MG63 (cell line): ENCODE measurements around the gene PLPP4. TPM values are rescaled to one million over a fixed set of nuclear protein-coding genes. Genes with fewer than 3 reads are reported as not detected.

Experiments used
- DNase-seq: peaks from one replicate; pipeline ENCODE4 v3.0.0-alpha.2; 2020
- H3K27me3 ChIP-seq: fragments of 250-450 bp; sonication (Bioruptor Pico); 2 replicates; pipeline ENCODE4 v1.5.1; 2020; ENCODE audit warnings: mild to moderate bottlenecking, moderate library complexity
- H3K36me3 ChIP-seq: fragments of 250-450 bp; sonication (Bioruptor Pico); 2 replicates; pipeline ENCODE4 v1.5.1; 2020; ENCODE audit warnings: mild to moderate bottlenecking, moderate library complexity
- H3K4me3 ChIP-seq: fragments of 250-450 bp; sonication (Bioruptor Pico); 2 replicates; pipeline ENCODE4 v1.5.1; 2020; ENCODE audit warnings: mild to moderate bottlenecking, moderate library complexity
- H3K9me3 ChIP-seq: fragments of 250-450 bp; sonication (Bioruptor Pico); 2 replicates; pipeline ENCODE4 v1.5.1; 2020; ENCODE audit warnings: mild to moderate bottlenecking, moderate library complexity
- total RNA-seq: library from RNA; depleted of rRNA; stranded (reverse); fragments of >200 nt; shearing (Covaris generic); gene quantifications from 2 replicates; pipeline ENCODE4 v1.2.3, GENCODE V29; 2014; ENCODE audit warnings: low replicate concordance

PLPP4 gene
- total RNA-seq, 1 experiment from 2014 or later = 3.4 TPM

DNA sequence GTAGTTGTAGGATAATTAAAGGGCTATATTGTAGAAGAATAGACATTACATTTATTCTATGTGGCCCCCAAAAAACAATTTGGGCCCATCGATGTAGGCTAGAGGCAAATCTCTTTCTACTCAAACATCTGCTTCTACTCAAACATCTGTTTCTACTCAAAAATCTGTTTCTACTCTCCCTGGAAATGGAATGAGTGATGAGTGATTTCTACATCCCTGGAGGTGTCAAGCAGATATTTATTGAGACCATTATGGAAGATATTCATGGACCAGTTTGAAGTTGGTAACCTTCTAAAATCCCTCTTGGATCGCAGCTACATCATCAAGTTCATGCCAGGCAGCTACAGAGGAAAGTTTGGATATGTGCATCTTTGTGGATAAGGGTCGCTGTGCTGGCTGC lies 5.1 kb upstream of the PLPP4 start:
- Histone ChIP-seq H3K4me3 (no peak overlapping the region), H3K36me3 (no peaks in the 10 kb centered on the region), H3K27me3 (no peaks in the 10 kb centered on the region), H3K9me3 (no peaks in the 10 kb centered on the region)
- no peak for DNase-seq

GRCh38 chr10:120453319-120453718 lies 3.7 kb upstream of the PLPP4 start:
- Histone ChIP-seq H3K4me3 (no peak overlapping the region), H3K9me3 (no peaks in the 10 kb centered on the region), H3K36me3 (no peaks in the 10 kb centered on the region), H3K27me3 (peaks cover 3% of the 10 kb centered on the region)
- DNase-seq = no peak

DNA sequence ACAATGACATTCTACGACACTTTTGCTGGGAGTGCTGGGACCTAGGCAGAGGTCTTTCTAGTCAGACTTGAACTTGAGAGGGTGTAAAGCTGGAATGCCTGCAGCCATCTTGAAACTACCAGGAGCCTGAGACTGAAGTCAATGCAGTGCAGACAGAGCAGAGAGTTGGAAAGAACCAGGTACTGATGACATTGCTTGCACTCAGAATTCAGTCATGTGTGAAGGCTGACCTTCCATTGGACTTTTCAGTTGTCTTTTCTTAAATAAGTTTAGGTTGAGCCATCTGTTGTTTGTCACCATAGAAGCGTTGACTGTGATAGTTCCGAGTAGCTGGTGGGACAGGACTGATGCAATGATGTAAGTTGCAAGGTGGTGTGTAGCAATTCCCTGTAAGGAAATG lies 3.1 kb upstream of the PLPP4 start:
- Histone ChIP-seq H3K36me3 (no peaks in the 10 kb centered on the region), H3K4me3 (no peak overlapping the region), H3K9me3 (no peaks in the 10 kb centered on the region), H3K27me3 (peaks cover 3% of the 10 kb centered on the region)
- DNase-seq = no peak

- Histone ChIP-seq H3K27me3 (peaks cover 3% of the 10 kb centered on the region), H3K4me3 (no peak overlapping the region), H3K9me3 (no peaks in the 10 kb centered on the region), H3K36me3 (no peaks in the 10 kb centered on the region)
- no peak for DNase-seq
Measured at GRCh38 chr10:120455004-120455403, 2.0 kb upstream of the PLPP4 start.

DNA sequence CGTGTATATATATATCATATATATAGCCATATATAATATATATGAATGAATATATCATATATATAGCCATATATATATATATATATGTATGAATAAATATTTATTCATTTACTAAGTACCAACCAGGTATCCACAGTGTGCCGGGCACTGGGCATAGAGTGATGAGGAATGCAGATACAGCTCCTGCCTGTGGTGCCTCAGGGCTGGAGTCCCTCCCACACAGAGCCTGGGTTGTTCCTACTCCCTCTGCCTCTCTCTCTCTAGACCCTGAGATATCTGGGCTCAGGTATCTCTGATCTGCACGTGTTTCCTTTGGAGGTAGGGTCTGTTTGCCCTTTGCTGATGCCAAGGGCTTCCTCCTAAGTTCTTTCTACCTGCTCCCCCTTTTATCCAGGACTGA lies 1.4 kb upstream of the PLPP4 start:
- no peaks in the 10 kb centered on the region for H3K36me3 ChIP-seq

GRCh38 chr10:120456143-120456625 lies 843 bp upstream of the PLPP4 start:
- no peaks in the 10 kb centered on the region for H3K36me3 ChIP-seq
- H3K4me3 ChIP-seq = no peak overlapping the region
- no peaks in the 10 kb centered on the region for H3K9me3 ChIP-seq
- no peak for DNase-seq
- H3K27me3 ChIP-seq = peaks cover 3% of the 10 kb centered on the region

More for the DNA sequence above, 1.4 kb upstream of the PLPP4 start:
- H3K9me3 ChIP-seq = no peaks in the 10 kb centered on the region
- no peak for DNase-seq
- H3K27me3 ChIP-seq = peaks cover 3% of the 10 kb centered on the region
- H3K4me3 ChIP-seq = no peak overlapping the region

DNA sequence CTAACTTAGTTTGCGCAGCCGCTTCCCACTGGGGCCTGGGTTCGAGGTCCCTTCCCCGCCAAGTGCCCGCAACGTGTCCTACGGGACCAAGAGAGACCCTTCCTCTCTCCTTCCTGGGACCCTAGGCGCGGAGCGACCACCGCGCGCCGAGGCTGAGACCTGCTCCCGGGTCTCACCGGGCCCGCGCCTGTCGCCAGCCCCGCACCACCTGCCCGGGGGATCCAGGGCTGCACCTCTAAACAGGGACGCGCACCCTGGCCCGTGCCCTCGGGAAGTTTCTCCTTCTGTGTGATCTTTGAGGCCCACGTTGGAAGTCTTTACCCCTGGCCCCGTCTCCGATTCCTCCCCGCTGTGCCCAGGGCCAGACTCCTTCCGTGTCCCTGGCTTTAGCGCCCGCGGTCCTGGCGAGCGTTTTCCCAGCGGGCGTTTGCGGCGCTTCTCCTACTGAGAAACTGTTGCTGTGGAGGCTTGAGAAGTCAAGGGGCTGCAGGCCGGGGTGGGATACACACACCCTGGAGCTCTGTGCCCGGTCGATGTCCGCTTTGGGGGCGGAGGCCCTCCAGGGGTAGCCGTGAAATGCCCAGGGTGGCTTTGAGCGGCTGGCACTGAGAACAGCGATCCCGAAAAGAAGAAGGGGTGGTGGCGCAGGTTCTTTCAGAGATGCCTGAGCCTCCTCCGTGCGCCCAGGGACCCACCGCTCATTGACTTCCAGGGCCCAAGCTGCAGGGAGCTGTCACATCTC lies 575 bp downstream of the PLPP4 start:
- no peak for DNase-seq
- Histone ChIP-seq H3K27me3 (peaks cover 3% of the 10 kb centered on the region), H3K4me3 (peak overlapping the region; percentile 35), H3K36me3 (no peaks in the 10 kb centered on the region), H3K9me3 (no peaks in the 10 kb centered on the region)

GRCh38 chr10:120458432-120458831 lies 1.4 kb downstream of the PLPP4 start:
- DNase-seq = no peak
- Histone ChIP-seq H3K36me3 (no peaks in the 10 kb centered on the region), H3K27me3 (peaks cover 3% of the 10 kb centered on the region), H3K9me3 (no peaks in the 10 kb centered on the region), H3K4me3 (no peak overlapping the region)

DNA sequence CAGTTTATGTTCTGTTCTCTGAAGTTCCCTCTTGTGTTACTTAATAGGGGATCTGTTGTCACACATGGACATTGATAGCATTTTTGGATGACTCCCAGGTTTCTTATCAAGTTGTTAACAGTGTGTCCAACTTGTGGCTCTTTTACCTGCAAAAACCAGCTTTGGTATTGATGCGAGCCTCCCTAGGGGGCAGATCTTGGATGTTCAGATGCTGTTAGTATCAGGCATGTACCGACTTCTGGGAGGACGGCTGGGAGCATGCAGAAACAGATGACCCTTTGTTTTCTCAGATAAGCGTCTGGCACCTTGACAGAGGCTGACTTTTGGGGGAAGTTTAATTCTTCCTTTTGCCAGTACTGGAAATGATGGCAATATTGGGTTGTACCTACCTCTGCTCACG lies 2.2 kb downstream of the PLPP4 start:
- DNase-seq = no peak
- Histone ChIP-seq H3K9me3 (no peaks in the 10 kb centered on the region), H3K36me3 (no peaks in the 10 kb centered on the region), H3K27me3 (peaks cover 3% of the 10 kb centered on the region), H3K4me3 (no peak overlapping the region)

DNA sequence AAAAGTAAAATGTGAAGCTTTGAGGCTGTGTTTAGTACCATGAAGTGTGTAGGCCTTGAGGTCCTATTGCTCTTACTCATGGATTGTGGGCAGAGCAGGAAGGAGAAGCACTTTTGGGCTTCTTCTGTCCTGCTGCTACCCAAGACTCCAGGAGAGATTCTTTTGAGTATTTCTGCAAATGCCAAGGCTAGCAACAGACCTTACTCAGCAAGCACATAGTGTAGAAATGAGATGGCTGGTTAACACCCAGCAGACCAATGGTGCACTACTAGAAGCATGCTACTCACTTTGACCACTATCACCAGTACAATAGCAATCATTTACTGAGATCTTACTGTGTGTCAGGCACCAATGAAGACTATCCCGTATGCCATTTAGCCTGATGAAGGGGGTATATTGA lies 3.2 kb downstream of the PLPP4 start:
- DNase-seq = no peak
- no peaks in the 10 kb centered on the region for H3K9me3 ChIP-seq
- no peaks in the 10 kb centered on the region for H3K36me3 ChIP-seq
- H3K27me3 ChIP-seq = peaks cover 3% of the 10 kb centered on the region
- no peak overlapping the region for H3K4me3 ChIP-seq

- no peaks in the 10 kb centered on the region for H3K9me3 ChIP-seq
- H3K27me3 ChIP-seq = peaks cover 3% of the 10 kb centered on the region
- no peaks in the 10 kb centered on the region for H3K36me3 ChIP-seq
- DNase-seq = peak; percentile 69
- H3K4me3 ChIP-seq = no peak overlapping the region
Measured at GRCh38 chr10:120460776-120461175, 3.7 kb downstream of the PLPP4 start.

- Histone ChIP-seq H3K36me3 (no peaks in the 10 kb centered on the region), H3K27me3 (peaks cover 2% of the 10 kb centered on the region), H3K4me3 (no peak overlapping the region), H3K9me3 (no peaks in the 10 kb centered on the region)
- no peak for DNase-seq
Measured at GRCh38 chr10:120462018-120462682, 5.1 kb downstream of the PLPP4 start.

- Histone ChIP-seq H3K9me3 (no peaks in the 10 kb centered on the region), H3K27me3 (no peaks in the 10 kb centered on the region), H3K4me3 (no peak overlapping the region), H3K36me3 (no peaks in the 10 kb centered on the region)
- no peak for DNase-seq
Measured at GRCh38 chr10:120465138-120465537, 8.1 kb downstream of the PLPP4 start.

DNA sequence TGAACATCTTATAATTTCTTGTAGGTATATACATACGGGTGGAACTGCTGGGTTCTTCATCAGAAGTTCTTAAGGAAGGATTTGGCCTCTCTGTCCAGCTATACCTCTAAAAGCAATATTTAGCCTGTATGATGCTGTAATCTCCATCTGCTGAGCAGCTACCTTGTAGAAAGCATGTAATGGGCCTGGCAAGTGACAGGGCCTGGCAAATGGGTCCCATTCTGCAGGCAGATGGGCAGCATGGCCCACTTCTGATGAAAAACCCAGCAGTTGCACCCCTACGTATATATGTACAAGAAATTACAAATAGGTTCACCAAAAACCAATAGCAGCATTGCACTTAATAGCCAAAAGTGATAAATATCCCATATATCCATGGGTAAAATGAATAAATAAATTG lies 9.0 kb downstream of the PLPP4 start:
- Histone ChIP-seq H3K36me3 (no peaks in the 10 kb centered on the region), H3K9me3 (no peaks in the 10 kb centered on the region), H3K4me3 (no peak overlapping the region), H3K27me3 (no peaks in the 10 kb centered on the region)
- no peak for DNase-seq

- H3K9me3 ChIP-seq = no peaks in the 10 kb centered on the region
- no peaks in the 10 kb centered on the region for H3K36me3 ChIP-seq
- no peak for DNase-seq
- H3K4me3 ChIP-seq = no peak overlapping the region
- H3K27me3 ChIP-seq = no peaks in the 10 kb centered on the region; the same call in 1 of the 2 replicates
Measured at GRCh38 chr10:120473593-120473992, 16.6 kb downstream of the PLPP4 start.

DNA sequence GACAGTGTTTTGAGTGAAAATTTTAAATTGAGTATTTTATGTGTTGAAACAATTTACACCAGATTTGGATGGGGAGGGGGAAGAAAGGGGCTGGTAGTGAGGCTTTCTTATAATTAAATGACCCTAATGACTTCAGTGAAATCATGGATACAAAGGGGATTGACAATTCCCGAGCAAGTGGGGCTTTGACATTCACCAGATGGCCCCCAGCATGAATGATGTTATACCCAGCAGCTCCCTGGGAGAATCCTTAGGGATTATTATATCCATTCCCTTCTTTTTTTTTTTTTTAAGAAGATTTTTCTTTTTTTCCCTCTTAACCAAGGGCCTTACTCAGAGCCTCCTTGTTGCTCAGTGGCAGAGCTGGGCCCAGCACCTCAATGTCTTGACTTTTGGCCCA lies 17.9 kb downstream of the PLPP4 start:
- Histone ChIP-seq H3K9me3 (no peaks in the 10 kb centered on the region), H3K36me3 (no peaks in the 10 kb centered on the region), H3K4me3 (no peak overlapping the region), H3K27me3 (no peaks in the 10 kb centered on the region; the same call in 1 of the 2 replicates)
- no peak for DNase-seq

DNA sequence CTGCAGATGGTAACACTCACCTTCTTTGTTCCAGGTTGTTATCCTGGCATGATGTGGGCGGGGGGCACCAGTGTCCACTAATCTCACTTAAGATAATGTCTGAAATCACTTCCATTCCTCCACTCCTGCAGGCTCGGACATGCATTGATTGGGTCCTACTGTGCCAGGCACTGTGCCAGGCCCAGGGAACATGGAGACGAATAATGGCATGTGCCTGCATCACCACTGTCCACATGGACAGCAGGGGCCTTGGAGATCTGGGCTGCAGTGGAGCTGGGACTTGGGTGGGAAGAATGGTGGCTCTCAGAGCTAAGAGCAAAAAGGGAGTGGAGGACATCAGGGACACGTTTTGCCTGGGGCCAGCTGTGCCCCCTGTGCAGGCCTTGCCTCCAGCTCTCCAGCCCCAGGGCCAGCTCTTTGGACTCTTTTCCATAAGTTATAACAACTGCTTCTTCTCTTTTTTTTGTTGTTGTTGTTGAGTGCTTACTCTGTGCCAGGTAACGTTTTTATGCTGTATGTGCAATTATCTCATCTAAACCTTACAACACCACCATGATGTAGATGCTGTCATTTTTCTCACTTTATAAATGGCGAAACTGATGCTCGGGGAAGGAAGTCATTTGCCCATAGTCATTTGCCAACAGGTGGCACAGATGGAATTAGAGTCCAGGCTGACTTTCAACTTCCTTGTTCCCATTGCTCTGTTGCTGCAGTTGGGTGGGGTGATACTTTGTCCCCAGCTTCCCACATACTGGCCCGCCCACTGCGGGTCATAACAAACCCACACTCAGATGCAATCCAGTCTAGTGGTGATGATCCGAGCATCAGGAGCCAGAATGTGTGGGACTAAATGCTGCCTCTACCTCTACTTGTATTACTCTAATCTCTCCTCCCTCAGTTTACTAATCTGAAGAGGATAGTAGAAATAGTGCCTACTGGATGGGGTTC lies 19.1 kb downstream of the PLPP4 start:
- Histone ChIP-seq H3K27me3 (no peaks in the 10 kb centered on the region; the same call in 1 of the 2 replicates), H3K4me3 (no peak overlapping the region), H3K36me3 (no peaks in the 10 kb centered on the region), H3K9me3 (no peaks in the 10 kb centered on the region)
- no peak for DNase-seq
